GOT3 (cell line): ENCODE results near the gene RHOG.
"Not testable (repeated sequence)": the region's sequence is repeated elsewhere in the genome, so short reads cannot be mapped to it uniquely, and the experiment has no call there.

Experiments
- DNase-seq: peaks from one replicate; lab custom pipeline; 2025; ENCODE audit warnings: mixed read lengths; lab: John Stamatoyannopoulos, UW

The RHOG gene

GRCh38 chr11:3834349-3834663, 6.5 kb downstream of the RHOG start:
- no peak for DNase-seq

GRCh38 chr11:3833449-3833848, 7.3 kb downstream of the RHOG start:
- no peak for DNase-seq

- no peak for DNase-seq
Measured at GRCh38 chr11:3832816-3833215, 7.9 kb downstream of the RHOG start.

GRCh38 chr11:3831378-3832239, 9.2 kb downstream of the RHOG start:
- DNase-seq = no peak

- no peak for DNase-seq
Measured at GRCh38 chr11:3830730-3831129, 10.0 kb downstream of the RHOG start.

GRCh38 chr11:3830088-3830487, 10.7 kb downstream of the RHOG start:
- DNase-seq = no peak

GRCh38 chr11:3827434-3828186, 13.1 kb downstream of the RHOG start:
- DNase-seq = no peak

GRCh38 chr11:3826721-3827120, 14.0 kb downstream of the RHOG start:
- DNase-seq = no peak

- no peak for DNase-seq
Measured at GRCh38 chr11:3825473-3826154, 15.1 kb downstream of the RHOG start.

- no peak for DNase-seq
Measured at GRCh38 chr11:3824714-3825472, 15.9 kb downstream of the RHOG start.

- no peak for DNase-seq
Measured at GRCh38 chr11:3823762-3824506, 16.8 kb downstream of the RHOG start.

- DNase-seq = no peak
Measured at GRCh38 chr11:3823303-3823702, 17.5 kb downstream of the RHOG start.

- no peak for DNase-seq
Measured at GRCh38 chr11:3822312-3822711, 18.4 kb downstream of the RHOG start.

GRCh38 chr11:3820971-3821370, 19.8 kb downstream of the RHOG start:
- no peak for DNase-seq

GRCh38 chr11:3817181-3817800, 23.5 kb downstream of the RHOG start:
- DNase-seq = no peak

GRCh38 chr11:3816673-3817072, 24.1 kb downstream of the RHOG start:
- no peak for DNase-seq

- no peak for DNase-seq
Measured at GRCh38 chr11:3815845-3816244, 24.9 kb downstream of the RHOG start.

- DNase-seq = not testable (repeated sequence)
Measured at GRCh38 chr11:3814832-3815231, 25.9 kb downstream of the RHOG start.

- no peak for DNase-seq
Measured at GRCh38 chr11:3810951-3811350, 29.8 kb downstream of the RHOG start.

- no peak for DNase-seq
Measured at GRCh38 chr11:3810446-3810845, 30.3 kb downstream of the RHOG start.

GRCh38 chr11:3809624-3809928, 31.2 kb downstream of the RHOG start:
- DNase-seq = no peak
